Stomach (tissue), 9 donors: Measurements from ENCODE around the gene IL1B. TPM values are rescaled to one million over a fixed set of nuclear protein-coding genes. Genes with fewer than 3 reads are reported as not detected.
A peak's percentile ranks its signal among the peaks of the same experiment; 100 is the strongest.

ENCODE experiments used
- DNase-seq, 2 donors: peaks; one replicate each; pipeline versions ENCODE4 v3.0.0 to v3.0.0-alpha.2; 2013 to 2019
- H3K27ac ChIP-seq, 5 donors: fragments of 200-600 bp in 4 of 5; sonication (generic) in 4 of 5; one replicate each; pipeline ENCODE4 v1.5.1; 2013 to 2019; ENCODE audit warnings: mild to moderate bottlenecking in 1 of 5, moderate library complexity in 1 of 5
- H3K27me3 ChIP-seq, 3 donors: fragments of 200-600 bp; sonication (generic); one replicate each; pipeline ENCODE4 v1.5.1; 2017 to 2019; ENCODE audit warnings: mixed run types in 1 of 3
- H3K36me3 ChIP-seq, 4 donors: fragments of 200-600 bp; sonication (generic); 1 replicate in 3 of 4; 2 replicates in 1 of 4; pipeline ENCODE4 v1.5.1; 2016 to 2019
- H3K4me1 ChIP-seq, 4 donors: fragments of 200-600 bp; sonication (generic); one replicate each; pipeline ENCODE4 v1.5.1; 2016 to 2019
- H3K4me3 ChIP-seq, 4 donors: fragments of 200-600 bp; sonication (generic) in 3 of 4; one replicate each; pipeline ENCODE4 v1.5.1; 2016 to 2019; ENCODE audit warnings: mild to moderate bottlenecking in 1 of 4
- H3K9me3 ChIP-seq, 4 donors: fragments of 200-600 bp; sonication (generic); one replicate each; pipeline ENCODE4 v1.5.1; 2016 to 2019
- CTCF ChIP-seq, 7 experiments: fragments of 450-650 bp in 4 of 7; fragments of 200-600 bp in 3 of 7; sonication (generic) in 3 of 7; IDR thresholded peaks; one replicate each; pipeline ENCODE4 v1.5.1; 2016 to 2019; ENCODE audit warnings: antibody characterized with exemption in 7 of 7, control low read depth in 2 of 7, mild to moderate bottlenecking in 1 of 7
- EP300 ChIP-seq: sonication (generic); formaldehyde crosslinking; IDR thresholded peaks from one replicate; pipeline ENCODE4 v1.6.1; 2017; ENCODE audit warnings: antibody characterized with exemption
- POLR2A ChIP-seq, 4 donors: fragments of 450-650 bp; IDR thresholded peaks; one replicate each; pipeline ENCODE4 v1.6.1; 2016; ENCODE audit warnings: antibody characterized with exemption in 4 of 4, control low read depth in 2 of 4, mild to moderate bottlenecking in 1 of 4, moderate library complexity in 1 of 4
- POLR2AphosphoS5 ChIP-seq, 3 donors: sonication (generic); formaldehyde crosslinking; IDR thresholded peaks; one replicate each; pipeline ENCODE4 v1.6.1; 2016; ENCODE audit warnings: antibody characterized with exemption in 3 of 3
- WGBS, 5 donors: extraction: QIAGEN DNeasy Blood & Tissue Kit in 3 of 5; methylation state at CpG; one replicate each; pipeline versions ENCODE4 v1.1.5 to v1.1.7; 2013 to 2018; 5-methylcytosine and 5-hydroxymethylcytosine counted together
- intact Hi-C: fragments of 100-400 bp; cut with DNase I; formaldehyde crosslinking; loops from one replicate; pipeline ENCODE4 v1.15.1; 2023; ENCODE audit warnings: low total_unique reads
- polyA plus RNA-seq, 3 donors: library from polyadenylated mRNA; stranded (reverse); fragments of 200-250 nt; gene quantifications; one replicate each; pipeline ENCODE4 v1.2.3, GENCODE V29; 2013
- total RNA-seq, 5 donors: library from RNA; depleted of rRNA; stranded (reverse); fragments of >200 nt; gene quantifications; one replicate each; pipeline versions ENCODE4 v1.1.0 to v1.2.3, GENCODE V29; 2014 to 2016
- donor health status: healthy with polysubstance abuse.
- donor health status: Bipolar disorder and iron deficiency.
- donor health status: healthy.

IL1B gene
- total and polyA plus RNA-seq, 8 donors: 1.2 to 64.9 (median 14.4) TPM

GRCh38 chr2:112805542-112805941, 31.0 kb downstream of the IL1B start:
- Histone ChIP-seq H3K36me3 (no peaks in the 10 kb centered on the region), H3K9me3 (peaks cover 0 to 7% (median 0%) of the 10 kb centered on the region in 4 donors), H3K4me1 (no peaks in the 10 kb centered on the region), H3K4me3 (no peak overlapping the region), H3K27ac (no peak overlapping the region), H3K27me3 (no peaks in the 10 kb centered on the region)
- WGBS, 5 donors: 88 to 94% (median 90%) methylated on average over 11 of the region's 11 CpGs
- DNase-seq: no peak
- no peak for TF ChIP-seq POLR2A (IDR thresholded peaks at IDR 0.05)
- TF ChIP-seq EP300: no peak
- no peak for TF ChIP-seq POLR2AphosphoS5 (IDR thresholded peaks at IDR 0.05)
- TF ChIP-seq CTCF (IDR thresholded peaks at IDR 0.05): no peak
- intact Hi-C loops: no loop called here

- H3K4me1 ChIP-seq: no peaks in the 10 kb centered on the region
- peaks cover 0 to 7% (median 0%) of the 10 kb centered on the region in 4 donors for H3K9me3 ChIP-seq
- no peaks in the 10 kb centered on the region for H3K36me3 ChIP-seq
- TF ChIP-seq POLR2AphosphoS5 (IDR thresholded peaks at IDR 0.05) (no peak), CTCF (IDR thresholded peaks at IDR 0.05) (no peak), EP300 (no peak), POLR2A (IDR thresholded peaks at IDR 0.05) (no peak)
- no peak overlapping the region for H3K4me3 ChIP-seq
- intact Hi-C loops: no loop called here
- H3K27me3 ChIP-seq: no peaks in the 10 kb centered on the region
- 58 to 76% (median 63%) methylated on average over 5 of the region's 5 CpGs for WGBS, 5 donors
- no peak overlapping the region for H3K27ac ChIP-seq
- DNase-seq: peak in 1 of 2 donors; percentile 25
Measured at GRCh38 chr2:112803691-112804521, 32.7 kb downstream of the IL1B start.

- TF ChIP-seq POLR2A (IDR thresholded peaks at IDR 0.05) (no peak), POLR2AphosphoS5 (IDR thresholded peaks at IDR 0.05) (no peak), EP300 (no peak), CTCF (IDR thresholded peaks at IDR 0.05) (no peak)
- intact Hi-C loops: no loop called here
Measured at GRCh38 chr2:112800881-112801583, 35.5 kb downstream of the IL1B start.

GRCh38 chr2:112798979-112799975, 37.3 kb downstream of the IL1B start:
- H3K27me3 ChIP-seq: no peaks in the 10 kb centered on the region
- no peak for DNase-seq
- TF ChIP-seq CTCF (IDR thresholded peaks at IDR 0.05): no peak
- TF ChIP-seq POLR2A (IDR thresholded peaks at IDR 0.05): no peak
- no peak for TF ChIP-seq EP300
- no peak for TF ChIP-seq POLR2AphosphoS5 (IDR thresholded peaks at IDR 0.05)
- no peaks in the 10 kb centered on the region for H3K36me3 ChIP-seq
- no peak overlapping the region for H3K4me3 ChIP-seq
- intact Hi-C loops: no loop called here
- H3K9me3 ChIP-seq: no peaks in the 10 kb centered on the region
- H3K4me1 ChIP-seq: peaks cover 0 to 3% (median 0%) of the 10 kb centered on the region in 4 donors
- WGBS, 5 donors: 74 to 86% (median 77%) methylated on average over 8 of the region's 8 CpGs
- no peak overlapping the region for H3K27ac ChIP-seq

More at GRCh38 chr2:112800881-112801583, 35.5 kb downstream of the IL1B start:
- Histone ChIP-seq H3K4me1 (no peaks in the 10 kb centered on the region), H3K27me3 (no peaks in the 10 kb centered on the region), H3K36me3 (no peaks in the 10 kb centered on the region), H3K9me3 (no peaks in the 10 kb centered on the region), H3K27ac (no peak overlapping the region), H3K4me3 (no peak overlapping the region)
- 76 to 92% (median 88%) methylated on average over 4 of the region's 4 CpGs for WGBS, 5 donors
- DNase-seq: no peak
